AG04450 (cell line): Measurements from ENCODE around the gene RABEP2. TPM values are rescaled to one million over a fixed set of nuclear protein-coding genes. Genes with fewer than 3 reads are reported as not detected.
A peak's percentile ranks its signal among the peaks of the same experiment; 100 is the strongest.

ENCODE experiments used
- CTCF ChIA-PET: fragments of 300-600, 350-600 bp; formaldehyde crosslinking; extraction: SDS; loops from one replicate; lab custom pipeline; 2022; ENCODE audit warnings: antibody characterized with exemption, inconsistent platforms; lab: Charles Lee
- POLR2A ChIA-PET: fragments of 350-600 bp; formaldehyde crosslinking; extraction: SDS; loops from one replicate; lab custom pipeline; 2021; ENCODE audit warnings: antibody characterized with exemption, inconsistent platforms; lab: Yijun Ruan, JAX
- DNase-seq: peaks from one replicate; pipeline ENCODE4 v3.0.0-alpha.2; 2011; ENCODE audit warnings: low read depth, low spot score
- H3K27ac ChIP-seq: one replicate; pipeline ENCODE4 v1.5.1; 2012; ENCODE audit warnings: low read depth, low read length, control low read depth
- H3K27me3 ChIP-seq: one replicate; pipeline ENCODE4 v1.6.0; 2012; ENCODE audit warnings: low read length; ENCODE audit not compliant: control insufficient read depth, insufficient read depth
- H3K4me3 ChIP-seq: 2 replicates; pipeline ENCODE4 v1.5.1; 2011; ENCODE audit warnings: mild to moderate bottlenecking, low read depth, low read length, control low read depth
- H3K9me3 ChIP-seq: 2 replicates; pipeline ENCODE4 v1.5.1; 2012; ENCODE audit warnings: low read length; ENCODE audit not compliant: control insufficient read depth, insufficient read depth
- CTCF ChIP-seq: IDR thresholded peaks from 2 replicates; pipeline ENCODE4 v1.5.1; 2011; ENCODE audit warnings: low read depth, low read length, control low read depth, inconsistent platforms
- polyA plus RNA-seq: library from polyadenylated mRNA; depleted of rRNA; stranded (reverse); fragments of >200 nt; gene quantifications from 2 replicates; pipeline ENCODE4 v1.2.3, GENCODE V29; 2011

Gene RABEP2
- polyA plus RNA-seq, 1 experiment = 9.0 TPM

- CTCF ChIA-PET = interaction anchor here (0.6 to 1.0 kb wide), 2 partner anchors 13 to 21 kb away, joined by 3 to 5 read pairs; no protein-coding TSS in a partner anchor
- H3K27me3 ChIP-seq = no peaks in the 10 kb centered on the region
- no peak for DNase-seq
- POLR2A ChIA-PET = interaction anchor here (0.6 kb wide), 3 partner anchors 23 to 853 kb away, joined by 3 to 15 read pairs (median 6); partner anchors contain the start of gene SH2B1
- H3K9me3 ChIP-seq = no peaks in the 10 kb centered on the region; the same call in 1 of the 2 replicates
- no peak for TF ChIP-seq CTCF
- no peak overlapping the region for H3K27ac ChIP-seq
- peak overlapping the region; percentile 84 for H3K4me3 ChIP-seq
Measured at GRCh38 chr16:28923652-28924398, 1.2 kb downstream of the RABEP2 start.

- TF ChIP-seq CTCF = no peak
Measured at GRCh38 chr16:28923231-28923587, 1.8 kb downstream of the RABEP2 start.

GRCh38 chr16:28918698-28919097 is 6.3 kb downstream of the RABEP2 start:
- TF ChIP-seq CTCF = no peak
- Histone ChIP-seq H3K27ac (no peak overlapping the region), H3K27me3 (no peaks in the 10 kb centered on the region), H3K4me3 (no peak overlapping the region), H3K9me3 (peaks cover 4% of the 10 kb centered on the region; the same call in 1 of the 2 replicates)
- ChIA-PET POLR2A (interaction anchor here (0.6 kb wide), 1 partner anchor 10 kb away, joined by 3 read pairs; no protein-coding TSS in a partner anchor), CTCF (no interaction called here)
- DNase-seq = no peak

More at GRCh38 chr16:28923231-28923587, 1.8 kb downstream of the RABEP2 start:
- CTCF ChIA-PET = interaction anchor here (1.1 kb wide), 1 partner anchor 22 kb away, joined by 4 read pairs; no protein-coding TSS in a partner anchor
- no peak overlapping the region for H3K27ac ChIP-seq
- no peaks in the 10 kb centered on the region; the same call in 1 of the 2 replicates for H3K9me3 ChIP-seq
- DNase-seq = no peak
- H3K27me3 ChIP-seq = no peaks in the 10 kb centered on the region
- POLR2A ChIA-PET = interaction anchor here (0.6 kb wide), 1 partner anchor 60 kb away, joined by 3 read pairs; the partner anchor contains the start of gene SH2B1
- no peak overlapping the region for H3K4me3 ChIP-seq

- no peak overlapping the region for H3K4me3 ChIP-seq
- H3K27me3 ChIP-seq = no peaks in the 10 kb centered on the region
- peaks cover 4% of the 10 kb centered on the region; the same call in 1 of the 2 replicates for H3K9me3 ChIP-seq
- ChIA-PET CTCF (interaction anchor here (0.7 to 1.3 kb wide), 3 partner anchors 28 to 1951 kb away, joined by 3 to 5 read pairs (median 3); no protein-coding TSS in a partner anchor), POLR2A (no interaction called here)
- TF ChIP-seq CTCF = no peak
- no peak overlapping the region for H3K27ac ChIP-seq
- DNase-seq = no peak
Measured at GRCh38 chr16:28917095-28917494, 7.9 kb downstream of the RABEP2 start.

- POLR2A ChIA-PET = no interaction called here
- no peak overlapping the region for H3K27ac ChIP-seq
- no peak for DNase-seq
- peaks cover 4% of the 10 kb centered on the region; the same call in 1 of the 2 replicates for H3K9me3 ChIP-seq
- TF ChIP-seq CTCF = no peak
- CTCF ChIA-PET = interaction anchor here (1.7 kb wide), 1 partner anchor 30 kb away, joined by 4 read pairs; no protein-coding TSS in a partner anchor
- H3K27me3 ChIP-seq = no peaks in the 10 kb centered on the region
- H3K4me3 ChIP-seq = no peak overlapping the region
Measured at GRCh38 chr16:28915181-28915580, 9.9 kb downstream of the RABEP2 start.
